GM18861 (cell line): ENCODE data around the gene GAL3ST3.
A peak's percentile ranks its signal among the peaks of the same experiment; 100 is the strongest.
"Not testable (repeated sequence)": the region's sequence is repeated elsewhere in the genome, so short reads cannot be mapped to it uniquely, and the experiment has no call there.

Experiments used
- ATAC-seq: cut with Tn5 transposase; IDR thresholded peaks from one replicate; pipeline ENCODE4 v1.9.1; 2021; ENCODE audit not compliant: unreplicated experiment

Gene GAL3ST3

GRCh38 chr11:66014804-66015453, 34.0 kb downstream of the GAL3ST3 start:
- no peak for ATAC-seq

- no peak for ATAC-seq
Observed at GRCh38 chr11:66013762-66014100, 35.2 kb downstream of the GAL3ST3 start.

GRCh38 chr11:66012946-66013761, 35.8 kb downstream of the GAL3ST3 start:
- no peak for ATAC-seq

GRCh38 chr11:66012371-66012945, 36.5 kb downstream of the GAL3ST3 start:
- no peak for ATAC-seq

GRCh38 chr11:66011785-66012303, 37.1 kb downstream of the GAL3ST3 start, which contains the start of gene CST6:
Gene CST6, plus strand, starts transcription at chr11:66012008. Its CDS starts 37 bp downstream, at chr11:66012045.
- no peak for ATAC-seq

- ATAC-seq = no peak
Observed at GRCh38 chr11:66011239-66011784, 37.6 kb downstream of the GAL3ST3 start.

- not testable (repeated sequence) for ATAC-seq
Observed at GRCh38 chr11:66010036-66010435, 38.9 kb downstream of the GAL3ST3 start.

GRCh38 chr11:66008468-66009101, 40.4 kb downstream of the GAL3ST3 start:
- ATAC-seq = no peak

- ATAC-seq = no peak
Observed at GRCh38 chr11:66008095-66008467, 40.9 kb downstream of the GAL3ST3 start.

GRCh38 chr11:66007201-66007634, 41.7 kb downstream of the GAL3ST3 start:
- no peak for ATAC-seq

GRCh38 chr11:66006891-66007176, 42.1 kb downstream of the GAL3ST3 start:
- ATAC-seq = no peak

- ATAC-seq = no peak
Observed at GRCh38 chr11:66006134-66006890, 42.6 kb downstream of the GAL3ST3 start.

GRCh38 chr11:66004186-66004585, 44.8 kb downstream of the GAL3ST3 start:
- ATAC-seq = no peak

- no peak for ATAC-seq
Observed at GRCh38 chr11:66003291-66003690, 45.7 kb downstream of the GAL3ST3 start.

- ATAC-seq = peak; percentile 28
Observed at GRCh38 chr11:66002648-66003225, 46.2 kb downstream of the GAL3ST3 start.

GRCh38 chr11:66001942-66002647, 46.9 kb downstream of the GAL3ST3 start, which contains the start of the genes BANF1 and EIF1AD:
Gene BANF1, plus strand, starts transcription at chr11:66002503. Its CDS starts 748 bp downstream, at chr11:66003251.
Gene EIF1AD, minus strand, starts transcription at chr11:66002157. Its CDS starts 1,768 bp downstream, at chr11:66000389.
- ATAC-seq = peak; percentile 62

- no peak for ATAC-seq
Observed at GRCh38 chr11:65997286-65997685, 51.7 kb downstream of the GAL3ST3 start.

- no peak for ATAC-seq
Observed at GRCh38 chr11:65992056-65992455, 56.9 kb downstream of the GAL3ST3 start.
